IPS-NIHi11 (cell line): ENCODE measurements around the gene C4orf51.

Experiments
- DNase-seq: peaks from one replicate; pipeline ENCODE4 v3.0.0; 2012; ENCODE audit warnings: mixed read lengths, low spot score

C4orf51 gene

DNA sequence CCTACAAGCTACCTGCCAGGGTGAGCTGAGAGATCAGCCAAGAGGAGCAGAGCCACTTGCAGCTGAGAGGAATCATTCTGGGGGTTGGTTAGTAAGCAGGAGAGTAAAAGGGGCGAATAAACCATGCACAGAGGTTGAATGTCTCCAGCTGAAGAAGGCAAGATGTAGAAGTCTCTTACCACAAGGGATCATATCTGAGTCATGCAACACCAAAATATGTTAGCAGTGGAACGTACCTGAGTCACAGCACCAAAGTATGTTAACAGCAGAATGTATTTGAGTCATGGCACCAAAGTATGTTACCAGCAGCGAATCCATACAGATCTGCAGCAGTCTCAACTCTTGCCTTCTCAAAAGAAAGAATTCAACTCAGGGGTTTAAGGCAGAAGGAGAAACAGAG lies 29.9 kb downstream of the C4orf51 start:
- DNase-seq = no peak

DNA sequence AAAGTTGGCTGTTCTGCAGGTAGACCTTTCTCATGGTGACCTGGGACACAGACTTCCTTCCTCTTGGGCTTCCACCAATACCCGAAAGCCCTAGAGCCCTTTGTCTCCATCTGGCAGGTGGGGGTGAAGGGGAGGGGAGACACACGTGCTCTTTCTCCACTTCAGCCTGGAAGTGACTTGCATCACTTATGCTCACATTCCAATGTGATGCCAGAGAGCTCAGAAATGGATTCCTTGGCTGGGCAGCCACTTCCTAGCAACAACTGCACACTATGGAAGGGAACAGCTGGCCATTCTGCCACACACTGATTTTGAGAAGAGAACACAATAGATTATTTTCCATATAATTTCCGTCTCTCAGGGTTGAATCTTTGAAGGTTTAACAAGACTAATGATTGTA lies 36.3 kb downstream of the C4orf51 start:
- DNase-seq = no peak

DNA sequence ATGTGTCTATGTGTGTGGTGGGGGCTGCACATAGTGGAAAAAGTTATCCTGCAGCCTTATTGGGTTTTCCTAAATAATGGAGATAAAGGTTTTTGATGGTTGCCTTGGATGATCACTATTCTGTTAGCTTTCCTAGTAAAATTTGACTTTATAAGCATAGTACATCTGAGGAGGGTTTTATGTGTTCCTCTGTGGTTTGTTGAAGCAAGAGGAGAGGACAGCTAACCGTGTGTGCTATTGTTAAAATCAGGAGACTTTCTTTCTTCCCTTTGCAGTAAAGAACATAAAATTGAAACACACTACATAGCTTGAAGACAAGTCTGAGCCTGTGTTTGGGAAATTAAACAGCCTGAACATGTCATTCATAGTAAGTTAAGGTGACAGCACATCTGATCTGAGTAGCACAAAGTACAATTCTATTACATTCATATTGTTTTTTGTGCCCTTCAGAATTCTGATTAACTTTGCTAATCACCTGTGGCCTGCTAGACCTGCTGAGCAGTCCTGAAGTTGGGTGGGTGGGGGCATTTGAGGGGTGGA lies 36.8 kb downstream of the C4orf51 start:
- DNase-seq = no peak

DNA sequence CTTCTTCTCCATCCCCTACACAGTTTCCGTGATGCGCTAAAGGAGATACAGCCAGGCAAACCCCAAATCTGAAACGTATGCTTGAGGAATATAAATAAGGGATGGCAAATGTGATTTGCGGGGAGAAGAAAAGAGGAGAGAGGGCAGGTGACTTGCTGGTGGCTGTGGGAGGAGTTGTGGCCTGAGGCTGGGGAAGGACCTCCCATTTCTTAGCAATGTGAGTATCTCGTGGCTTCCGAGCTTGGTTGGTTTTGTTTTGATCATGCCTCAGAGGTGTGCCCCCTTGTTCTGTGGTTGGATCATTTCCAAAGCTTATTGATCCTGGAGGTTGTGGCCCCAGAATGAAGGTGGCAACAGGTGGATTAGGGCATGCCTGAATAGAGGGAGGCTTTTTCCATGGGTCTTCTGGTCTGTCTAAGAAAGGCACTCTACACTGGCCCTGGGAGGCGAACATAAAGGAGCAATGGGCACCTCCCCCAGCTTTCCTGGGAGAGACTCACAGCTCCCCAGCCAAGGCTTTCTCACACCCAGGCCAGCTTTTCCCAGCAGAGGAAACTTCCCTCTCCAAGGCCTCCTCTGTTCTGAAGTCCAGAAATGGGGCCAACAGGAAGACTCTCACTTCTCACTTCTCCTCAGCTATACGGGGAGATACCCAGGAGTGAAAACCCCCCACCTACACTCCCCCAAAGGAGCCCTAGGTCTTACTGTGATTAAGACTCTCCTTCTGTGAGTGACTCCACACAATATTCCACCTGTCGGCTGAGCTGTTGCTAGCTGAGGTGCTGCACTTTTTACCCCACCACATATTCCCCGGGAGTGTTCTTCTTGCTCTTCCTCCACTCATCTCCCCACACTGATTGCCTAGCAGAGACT lies 40.0 kb downstream of the C4orf51 start:
- no peak for DNase-seq

DNA sequence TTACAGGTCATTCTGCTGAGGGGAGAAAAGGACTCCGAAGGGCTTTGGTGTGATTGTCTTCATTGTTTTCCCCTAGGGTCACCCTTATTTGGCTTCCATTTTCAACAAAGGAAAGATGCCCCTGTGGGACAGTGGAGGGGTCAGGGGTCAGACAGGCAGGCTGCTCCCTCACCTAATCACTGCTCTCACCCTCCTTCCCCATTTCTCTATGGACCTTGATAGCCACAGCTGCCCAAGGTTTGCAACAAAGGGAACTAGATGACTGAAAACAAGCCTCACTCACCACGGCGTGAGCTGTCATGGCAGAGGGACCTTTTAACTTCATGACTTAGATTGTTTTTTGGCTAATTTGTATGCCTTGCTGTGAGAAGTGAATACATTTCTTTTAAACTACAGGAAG lies 40.7 kb downstream of the C4orf51 start:
- DNase-seq = no peak

DNA sequence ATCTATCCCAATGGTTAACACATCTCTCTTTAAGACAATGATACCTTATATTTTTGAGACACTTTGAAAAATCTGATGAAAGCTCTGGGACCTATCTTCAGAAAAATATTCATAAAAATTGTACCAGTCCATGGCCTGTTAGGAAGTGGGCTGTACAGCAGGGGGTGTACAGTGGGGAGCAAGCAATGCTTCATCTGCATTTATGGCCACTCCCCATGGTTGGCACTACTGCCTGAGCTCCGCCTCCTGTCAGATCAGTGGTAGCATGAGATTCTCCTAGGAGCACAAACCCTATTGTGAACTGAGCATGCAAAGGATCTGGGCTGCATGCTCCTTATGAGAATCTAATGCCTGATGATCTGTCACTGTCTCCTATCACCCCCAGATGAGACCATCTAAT lies 42.6 kb downstream of the C4orf51 start:
- DNase-seq = no peak

DNA sequence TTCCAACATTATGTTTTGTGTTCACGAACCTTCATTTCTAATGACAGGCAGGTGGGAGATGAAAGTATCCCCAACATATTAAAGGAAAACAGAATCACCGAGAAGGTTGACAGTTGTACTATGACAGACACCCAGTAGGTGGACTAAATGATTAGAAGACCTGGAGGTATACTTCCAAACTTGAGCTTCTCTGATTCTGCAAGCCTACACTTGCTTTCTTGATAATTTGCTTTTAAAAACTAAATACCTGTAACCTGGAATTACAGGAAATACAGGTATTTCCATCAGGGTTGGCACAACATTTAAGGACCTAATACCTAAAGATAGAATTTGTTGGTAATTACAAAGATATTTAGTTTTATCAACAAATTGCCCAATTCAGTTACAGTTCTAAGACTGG lies 43.4 kb downstream of the C4orf51 start:
- no peak for DNase-seq

DNA sequence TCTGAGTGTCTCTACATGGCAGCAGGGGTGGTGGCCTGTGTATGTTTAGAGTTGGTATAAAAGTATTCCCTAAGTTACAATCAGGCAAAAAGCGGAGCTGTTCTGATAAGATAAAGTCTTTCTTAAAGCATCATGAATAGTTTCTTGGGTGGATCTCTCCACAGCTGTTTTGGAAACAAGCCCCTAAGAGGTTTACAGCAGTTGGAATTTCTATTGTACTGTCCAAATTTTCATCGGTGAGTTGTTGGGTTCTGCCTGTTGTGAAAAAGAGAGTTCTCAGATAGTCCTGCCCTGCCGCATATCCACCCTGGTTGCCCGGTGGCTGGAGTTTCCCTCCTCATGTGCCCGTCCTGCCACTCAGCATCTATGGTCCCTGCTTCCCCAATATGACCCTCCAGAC lies 50.1 kb downstream of the C4orf51 start:
- no peak for DNase-seq

DNA sequence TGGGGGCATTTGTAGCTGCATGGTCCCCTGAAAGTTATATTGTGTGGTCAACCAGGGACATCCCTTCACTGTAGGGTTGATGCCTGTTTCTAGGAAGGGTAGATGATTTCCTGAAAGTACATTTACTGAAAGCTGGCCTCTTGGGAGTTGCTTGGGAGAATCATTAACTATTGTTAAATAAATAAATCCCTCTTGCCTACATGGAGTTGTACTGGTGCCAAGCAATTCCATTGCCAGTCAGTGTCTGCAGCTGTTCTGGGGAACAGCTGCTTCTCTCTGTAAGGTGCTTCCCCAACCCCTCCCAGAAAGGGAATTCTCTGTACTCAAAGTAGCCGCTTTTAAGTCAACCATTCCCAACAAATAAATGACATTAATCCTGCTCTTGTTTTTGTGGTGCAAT lies 51.1 kb downstream of the C4orf51 start:
- DNase-seq = no peak

DNA sequence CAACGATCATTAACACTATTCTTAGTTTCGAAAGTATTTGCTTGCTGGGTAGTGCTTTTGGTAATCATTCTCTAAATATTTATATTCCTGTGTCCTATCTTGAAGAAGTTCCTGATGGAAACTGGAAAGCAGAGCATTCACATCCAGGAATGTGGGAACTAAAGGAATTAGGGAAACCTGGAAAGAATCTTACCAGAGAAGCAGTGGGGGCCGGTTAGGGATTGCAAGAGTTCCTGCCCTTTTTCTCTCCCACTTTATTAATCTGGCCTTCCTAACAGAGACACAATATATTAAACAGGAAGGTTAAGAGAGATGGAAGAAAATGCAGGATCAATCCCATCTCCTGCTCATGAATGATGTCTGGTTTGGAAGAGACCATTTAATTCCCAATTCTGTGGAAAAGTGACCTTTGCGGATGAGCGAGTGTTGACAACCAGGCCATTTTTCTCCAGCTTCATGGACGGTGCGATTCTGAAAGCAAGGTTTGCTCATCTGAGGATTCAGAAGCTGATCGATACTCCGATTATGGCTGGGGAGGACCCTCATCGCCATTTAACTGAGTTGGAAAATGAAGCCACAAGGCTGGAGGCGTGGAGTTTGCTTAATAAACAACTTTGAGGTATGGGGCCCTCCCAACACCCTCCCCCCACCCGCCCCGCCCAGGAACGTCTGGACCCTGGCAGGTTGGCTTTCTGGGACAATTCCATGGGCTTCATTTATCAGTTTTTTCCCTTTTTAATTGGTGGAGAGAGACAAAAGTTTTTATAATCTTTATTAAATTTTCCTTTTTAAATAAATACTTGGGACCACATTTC lies 52.3 kb downstream of the C4orf51 start:
- DNase-seq = no peak

DNA sequence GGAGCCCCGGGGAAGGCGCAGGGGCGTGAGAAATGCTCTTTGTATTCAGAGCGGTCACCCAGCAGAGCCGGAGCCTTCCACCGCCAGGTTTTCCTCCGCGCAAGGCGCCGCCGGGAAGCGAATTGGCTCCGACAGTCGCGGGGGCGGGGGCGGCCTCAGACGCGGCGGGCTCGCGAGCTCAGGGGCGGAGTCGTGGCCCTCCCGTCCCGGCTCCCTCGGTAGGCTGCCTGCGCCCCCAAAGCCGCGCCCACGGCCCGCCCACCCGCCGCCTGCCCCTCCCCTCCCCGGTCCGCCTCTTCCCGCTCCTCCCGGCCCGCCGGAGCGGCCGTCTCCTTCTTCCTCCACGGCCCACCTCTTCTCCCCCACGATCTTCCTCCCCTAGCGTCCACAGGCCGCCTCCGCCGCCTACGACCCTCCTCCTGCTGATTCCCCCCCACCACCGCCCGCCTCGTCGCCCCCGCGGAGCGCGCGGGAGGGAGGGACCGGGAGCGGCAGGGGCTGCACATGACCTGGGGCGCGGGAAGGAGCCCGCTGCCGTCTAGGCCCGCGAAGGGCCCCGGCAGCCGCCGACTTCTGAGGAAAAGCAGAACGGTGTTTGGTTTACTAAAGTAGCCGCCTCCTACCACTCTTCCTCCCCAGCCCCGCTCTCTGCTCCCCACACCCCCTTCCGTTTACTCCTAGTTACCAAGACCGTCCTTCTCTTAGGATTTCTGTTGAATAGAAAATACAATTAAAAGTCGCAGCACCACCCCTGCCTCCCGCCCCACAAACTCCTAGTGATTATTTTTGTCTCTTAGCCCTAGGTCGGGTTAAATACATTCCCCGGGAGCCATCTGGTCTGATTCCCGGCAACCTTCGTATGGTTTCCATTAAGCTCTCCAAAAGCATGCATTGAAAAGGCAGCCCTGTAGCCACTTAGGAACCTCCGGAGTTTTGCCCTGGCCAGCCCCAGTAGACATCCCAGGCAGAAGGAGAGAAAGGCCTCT lies 53.2 kb downstream of the C4orf51 start:
- DNase-seq = peak; percentile 96

DNA sequence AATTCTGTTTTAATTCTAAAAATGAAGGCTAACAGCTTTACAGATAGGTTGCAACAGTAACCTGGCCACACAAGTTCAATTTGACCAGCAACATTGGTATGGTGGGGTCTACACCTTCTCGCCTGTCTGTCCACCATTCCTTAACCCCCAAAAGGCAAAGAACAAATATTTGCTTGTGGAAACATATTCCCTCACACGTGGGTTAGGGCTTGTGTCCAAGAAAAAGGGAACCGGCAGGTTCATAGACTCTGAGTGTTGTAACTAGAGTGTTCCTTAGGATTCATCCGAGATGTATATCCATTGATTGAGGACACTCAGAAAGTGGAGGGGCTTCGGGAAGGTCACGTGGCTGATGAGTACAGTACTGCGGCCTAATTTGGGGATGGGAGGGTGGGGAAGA lies 54.1 kb downstream of the C4orf51 start:
- no peak for DNase-seq

DNA sequence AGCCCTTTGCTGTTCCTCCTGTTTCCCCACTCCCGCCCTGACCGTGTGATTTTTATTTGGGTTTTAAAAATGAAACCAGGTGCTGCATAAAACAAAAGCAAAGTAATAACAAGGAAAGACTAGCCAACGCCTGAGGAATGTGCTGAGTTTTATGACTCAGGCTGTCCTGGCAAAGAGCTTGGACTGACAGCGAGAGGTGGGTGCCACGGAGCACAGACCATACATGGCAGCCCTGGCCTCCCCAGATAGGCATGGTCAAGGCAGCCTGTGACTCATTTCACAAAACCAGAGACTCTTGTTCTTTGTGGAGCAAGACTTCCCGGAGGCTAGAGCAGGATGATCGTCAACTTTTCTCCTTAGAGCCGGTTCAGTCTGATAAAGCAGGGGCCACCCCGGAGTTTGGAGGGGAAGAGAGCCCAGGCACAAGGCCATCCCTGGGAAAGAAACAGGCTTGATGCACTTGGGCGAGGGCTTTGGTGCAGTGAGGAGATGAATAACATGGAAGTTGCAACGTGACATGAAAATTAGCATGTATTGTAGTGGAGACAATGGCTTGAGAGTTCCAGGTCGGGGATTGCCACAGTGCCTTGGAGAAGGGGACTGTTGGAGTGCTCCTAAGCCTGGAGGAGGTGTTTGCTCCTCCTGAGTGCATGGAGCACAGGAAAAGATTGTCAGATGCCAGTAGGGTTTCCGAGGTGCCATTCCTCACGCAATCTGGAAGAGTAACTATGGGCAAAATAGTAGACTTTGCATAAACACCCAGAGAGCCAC lies 54.8 kb downstream of the C4orf51 start:
- peak; percentile 39 for DNase-seq

DNA sequence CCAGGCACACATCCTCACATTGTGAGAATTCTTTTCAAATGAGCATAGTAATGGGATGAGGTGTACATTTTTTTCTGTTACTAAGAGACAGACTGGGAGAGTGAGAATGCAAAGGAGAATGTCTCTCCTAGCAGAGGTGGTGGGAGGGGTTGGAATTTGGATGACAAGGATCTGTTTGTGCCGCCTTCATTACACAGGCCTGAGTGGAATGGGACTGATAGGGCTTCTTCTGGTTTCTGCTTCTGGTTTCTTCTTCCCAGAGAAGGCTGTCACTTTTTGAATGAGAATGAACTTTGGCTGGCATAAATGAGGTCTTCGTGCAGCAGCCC lies 55.4 kb downstream of the C4orf51 start:
- DNase-seq = no peak

DNA sequence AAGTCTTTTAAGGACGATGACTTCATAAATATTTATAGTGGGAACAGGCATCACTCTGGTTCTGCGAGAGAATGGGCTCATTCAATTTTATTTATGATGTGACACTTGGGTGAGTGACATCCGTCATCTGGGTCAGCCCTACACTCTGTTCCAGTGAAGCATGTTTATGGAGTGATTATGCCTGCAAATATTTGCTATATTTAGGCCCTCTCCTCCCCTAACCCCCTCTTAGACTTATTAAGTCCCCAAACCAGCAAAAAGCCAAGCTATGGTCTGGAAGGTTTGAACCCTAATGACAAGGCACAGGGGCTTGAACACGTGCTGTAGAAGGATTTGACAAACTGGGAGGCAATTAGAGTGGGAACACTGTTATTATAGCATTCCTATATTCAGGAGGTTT lies 55.9 kb downstream of the C4orf51 start:
- DNase-seq = no peak

DNA sequence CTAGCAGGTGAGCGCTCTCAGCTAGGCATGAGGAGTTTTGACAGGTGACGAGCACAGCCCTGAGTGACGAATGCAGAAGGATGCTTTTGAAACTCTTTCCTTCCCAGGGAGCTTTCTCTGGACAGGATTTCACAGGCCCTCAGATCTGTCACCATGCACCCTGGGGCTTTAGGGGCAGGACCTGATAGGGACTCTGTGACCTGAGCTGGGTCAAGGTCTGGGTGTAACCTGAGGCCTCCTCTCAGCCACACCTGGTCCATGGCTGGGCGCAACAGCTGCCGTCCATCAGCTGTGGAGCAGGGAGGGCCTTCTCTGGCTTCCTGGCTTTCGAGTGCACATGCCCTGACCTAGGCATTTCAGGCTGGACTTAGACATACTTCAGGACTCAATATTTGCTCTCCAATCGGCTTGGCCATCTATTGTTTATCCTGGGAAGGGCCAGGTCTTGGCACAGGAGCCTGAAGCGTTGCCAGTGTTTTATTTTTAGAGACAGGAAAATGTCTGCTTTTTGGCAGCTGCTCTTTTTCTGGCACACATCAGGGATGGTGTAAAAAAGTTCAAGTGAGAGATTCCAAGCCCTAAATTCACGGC lies 56.4 kb downstream of the C4orf51 start:
- DNase-seq = no peak

DNA sequence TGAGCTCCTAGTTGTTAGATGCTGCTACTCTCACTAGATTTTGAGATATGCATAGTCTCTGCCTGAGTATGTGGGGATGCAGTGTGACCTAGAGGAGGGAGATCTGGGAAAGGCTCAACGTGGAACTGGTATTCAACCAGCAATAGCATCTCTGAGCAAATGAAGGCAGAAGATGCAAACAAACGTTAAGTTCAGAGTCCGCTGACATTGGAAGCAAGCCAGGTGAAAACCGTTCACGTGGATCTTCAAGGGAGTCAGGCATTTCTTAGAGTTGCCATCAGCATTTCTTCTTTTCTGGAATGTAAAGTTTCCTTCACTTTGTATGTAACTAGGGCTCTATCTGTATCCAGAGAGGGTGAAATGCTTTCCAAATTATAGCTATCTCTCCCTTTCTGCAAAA lies 59.9 kb downstream of the C4orf51 start:
- DNase-seq = no peak

DNA sequence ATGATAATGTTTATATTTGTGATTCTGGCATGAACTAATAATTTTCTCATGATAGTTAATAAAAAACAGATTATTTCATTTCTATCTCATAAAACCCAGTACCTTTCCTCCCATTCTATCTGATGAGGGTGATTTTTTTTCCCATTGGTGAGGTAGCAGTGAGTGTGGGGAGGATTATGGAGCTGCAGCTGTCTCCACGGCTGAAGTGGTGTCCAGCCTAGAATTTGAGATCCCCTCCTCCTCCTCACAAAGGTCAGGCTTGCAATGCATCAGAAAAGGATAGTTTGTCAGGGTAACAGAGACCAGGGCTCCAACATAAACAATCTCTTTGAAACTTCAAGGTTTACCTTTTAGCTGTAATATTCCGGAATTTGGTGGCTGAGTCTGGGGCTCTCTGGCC lies 60.9 kb downstream of the C4orf51 start:
- no peak for DNase-seq

DNA sequence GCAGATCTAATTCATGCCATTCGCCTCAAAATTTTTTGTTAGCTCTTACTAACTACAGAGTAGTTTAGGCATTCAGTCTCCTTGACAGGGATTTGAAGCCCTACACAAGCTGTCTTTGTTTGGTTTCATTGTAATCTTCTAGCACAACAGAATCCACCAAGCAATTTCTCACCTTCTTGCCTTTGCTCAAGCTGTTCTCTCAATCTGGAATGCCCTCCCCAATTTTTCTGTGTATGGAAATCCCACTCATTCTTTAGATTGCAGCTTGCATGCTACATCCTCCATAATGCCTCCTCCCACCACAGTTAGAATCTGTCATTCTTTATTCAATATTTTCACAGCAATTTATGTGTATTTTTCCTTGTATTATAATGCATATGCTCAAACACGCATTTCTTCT lies 63.7 kb downstream of the C4orf51 start:
- DNase-seq = no peak

DNA sequence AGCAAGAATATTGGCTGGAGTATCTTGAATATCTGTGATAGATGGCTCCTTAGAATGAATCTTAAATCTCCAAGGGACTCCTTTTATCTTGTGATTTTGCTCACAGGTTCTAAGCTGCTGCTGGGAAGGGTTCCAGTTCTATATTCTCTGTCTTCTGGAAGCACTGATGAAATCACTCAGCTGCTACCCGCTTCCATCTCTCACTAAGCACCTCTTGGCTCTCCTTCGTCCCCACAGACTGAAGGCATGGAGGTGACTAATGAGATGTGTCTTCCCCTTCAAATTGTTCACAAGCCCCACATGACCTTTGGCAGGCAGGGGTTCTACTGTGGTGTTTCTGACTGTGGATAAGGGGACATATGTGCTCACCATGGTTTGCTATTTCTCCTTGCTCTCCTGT lies 75.9 kb downstream of the C4orf51 start:
- no peak for DNase-seq

DNA sequence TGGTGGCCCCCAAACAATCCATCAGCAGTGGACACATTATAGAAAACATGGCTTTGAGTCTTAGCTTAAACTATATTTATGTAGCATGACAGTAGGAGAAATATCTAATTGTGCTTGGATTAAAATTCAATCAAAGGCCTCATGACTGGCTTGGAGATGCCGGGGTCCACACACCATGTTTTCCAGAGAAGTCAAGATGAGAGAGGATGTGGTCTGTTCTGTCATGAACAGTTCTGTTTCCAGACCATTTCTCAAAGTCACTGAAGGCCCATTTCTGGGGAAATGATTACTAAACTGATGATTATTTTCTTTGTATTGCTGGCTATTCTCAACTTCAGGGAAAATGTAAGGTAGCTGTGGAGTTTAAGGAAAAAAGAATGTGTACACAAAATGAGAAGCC lies 76.3 kb downstream of the C4orf51 start:
- DNase-seq = no peak
